Measurements from ENCODE around the gene SHISA2.

- TF ChIP-seq CTCF (IDR thresholded peaks at IDR 0.05; ENCODE audit: low read depth, low read length, missing input control) = no peak
- TF ChIP-seq TAF1 (conservative IDR thresholded peaks at IDR 0.05) = no peak
- TF ChIP-seq RXRA (IDR thresholded peaks at IDR 0.05) = no peak
- TF ChIP-seq MAX (IDR thresholded peaks at IDR 0.05) = no peak
- TF ChIP-seq, protein P1, sequence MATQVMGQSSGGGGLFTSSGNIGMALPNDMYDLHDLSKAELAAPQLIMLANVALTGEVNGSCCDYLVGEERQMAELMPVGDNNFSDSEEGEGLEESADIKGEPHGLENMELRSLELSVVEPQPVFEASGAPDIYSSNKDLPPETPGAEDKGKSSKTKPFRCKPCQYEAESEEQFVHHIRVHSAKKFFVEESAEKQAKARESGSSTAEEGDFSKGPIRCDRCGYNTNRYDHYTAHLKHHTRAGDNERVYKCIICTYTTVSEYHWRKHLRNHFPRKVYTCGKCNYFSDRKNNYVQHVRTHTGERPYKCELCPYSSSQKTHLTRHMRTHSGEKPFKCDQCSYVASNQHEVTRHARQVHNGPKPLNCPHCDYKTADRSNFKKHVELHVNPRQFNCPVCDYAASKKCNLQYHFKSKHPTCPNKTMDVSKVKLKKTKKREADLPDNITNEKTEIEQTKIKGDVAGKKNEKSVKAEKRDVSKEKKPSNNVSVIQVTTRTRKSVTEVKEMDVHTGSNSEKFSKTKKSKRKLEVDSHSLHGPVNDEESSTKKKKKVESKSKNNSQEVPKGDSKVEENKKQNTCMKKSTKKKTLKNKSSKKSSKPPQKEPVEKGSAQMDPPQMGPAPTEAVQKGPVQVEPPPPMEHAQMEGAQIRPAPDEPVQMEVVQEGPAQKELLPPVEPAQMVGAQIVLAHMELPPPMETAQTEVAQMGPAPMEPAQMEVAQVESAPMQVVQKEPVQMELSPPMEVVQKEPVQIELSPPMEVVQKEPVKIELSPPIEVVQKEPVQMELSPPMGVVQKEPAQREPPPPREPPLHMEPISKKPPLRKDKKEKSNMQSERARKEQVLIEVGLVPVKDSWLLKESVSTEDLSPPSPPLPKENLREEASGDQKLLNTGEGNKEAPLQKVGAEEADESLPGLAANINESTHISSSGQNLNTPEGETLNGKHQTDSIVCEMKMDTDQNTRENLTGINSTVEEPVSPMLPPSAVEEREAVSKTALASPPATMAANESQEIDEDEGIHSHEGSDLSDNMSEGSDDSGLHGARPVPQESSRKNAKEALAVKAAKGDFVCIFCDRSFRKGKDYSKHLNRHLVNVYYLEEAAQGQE (IDR thresholded peaks at IDR 0.05) = no peak
- no peak for TF ChIP-seq FOXA1 (IDR thresholded peaks at IDR 0.05)
- no peak for TF ChIP-seq HNF4A (conservative IDR thresholded peaks at IDR 0.05)
- TF ChIP-seq HNF4G (IDR thresholded peaks at IDR 0.05) = no peak
- no peak for TF ChIP-seq SP1 (IDR thresholded peaks at IDR 0.05)
- TF ChIP-seq, protein P2, sequence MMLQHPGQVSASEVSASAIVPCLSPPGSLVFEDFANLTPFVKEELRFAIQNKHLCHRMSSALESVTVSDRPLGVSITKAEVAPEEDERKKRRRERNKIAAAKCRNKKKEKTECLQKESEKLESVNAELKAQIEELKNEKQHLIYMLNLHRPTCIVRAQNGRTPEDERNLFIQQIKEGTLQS (IDR thresholded peaks at IDR 0.05) = no peak
- no peak for TF ChIP-seq NR2F2 (IDR thresholded peaks at IDR 0.05)
- TF ChIP-seq, protein P3, sequence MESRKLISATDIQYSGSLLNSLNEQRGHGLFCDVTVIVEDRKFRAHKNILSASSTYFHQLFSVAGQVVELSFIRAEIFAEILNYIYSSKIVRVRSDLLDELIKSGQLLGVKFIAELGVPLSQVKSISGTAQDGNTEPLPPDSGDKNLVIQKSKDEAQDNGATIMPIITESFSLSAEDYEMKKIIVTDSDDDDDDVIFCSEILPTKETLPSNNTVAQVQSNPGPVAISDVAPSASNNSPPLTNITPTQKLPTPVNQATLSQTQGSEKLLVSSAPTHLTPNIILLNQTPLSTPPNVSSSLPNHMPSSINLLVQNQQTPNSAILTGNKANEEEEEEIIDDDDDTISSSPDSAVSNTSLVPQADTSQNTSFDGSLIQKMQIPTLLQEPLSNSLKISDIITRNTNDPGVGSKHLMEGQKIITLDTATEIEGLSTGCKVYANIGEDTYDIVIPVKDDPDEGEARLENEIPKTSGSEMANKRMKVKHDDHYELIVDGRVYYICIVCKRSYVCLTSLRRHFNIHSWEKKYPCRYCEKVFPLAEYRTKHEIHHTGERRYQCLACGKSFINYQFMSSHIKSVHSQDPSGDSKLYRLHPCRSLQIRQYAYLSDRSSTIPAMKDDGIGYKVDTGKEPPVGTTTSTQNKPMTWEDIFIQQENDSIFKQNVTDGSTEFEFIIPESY (IDR thresholded peaks at IDR 0.05) = no peak
- no peak for TF ChIP-seq JUND (IDR thresholded peaks at IDR 0.05)
Observed at GRCh38 chr13:26037302-26037701, 14.5 kb downstream of the SHISA2 start.

All from liver (tissue), 3 donors.